Measurements from ENCODE around the gene NPHP4. TPM values are rescaled to one million over a fixed set of nuclear protein-coding genes. Genes with fewer than 3 reads are reported as not detected.

NPHP4 gene
- total and polyA plus RNA-seq, 12 donors, result 2.7 to 13.2 (median 7.3) TPM

GRCh38 chr1:5836776-5837440 is 155.3 kb downstream of the NPHP4 start:
- no peak for DNase-seq
- TF ChIP-seq CTCF (IDR thresholded peaks at IDR 0.05) (no peak), POLR2A (IDR thresholded peaks at IDR 0.05) (no peak)
- Histone ChIP-seq H3K9me3 (replicated peaks in 1 of 3) (no peaks in the 10 kb centered on the region), H3K4me1 (replicated peaks in 1 of 2) (no peaks in the 10 kb centered on the region), H3K27me3 (peaks cover 5% of the 10 kb centered on the region), H3K4me3 (no peak overlapping the region), H3K36me3 (replicated peaks in 1 of 2) (no peaks in the 10 kb centered on the region), H3K27ac (no peak overlapping the region)
- 46 to 54% (median 48%) methylated on average over 13 to 17 of the region's 17 CpGs for WGBS, 4 donors
- intact Hi-C loops (cut with DNase I), result no loop called here

- H3K4me1 ChIP-seq (replicated peaks in 1 of 2), result no peaks in the 10 kb centered on the region
- no peak for TF ChIP-seq POLR2A (IDR thresholded peaks at IDR 0.05)
- TF ChIP-seq CTCF (IDR thresholded peaks at IDR 0.05), result no peak
- no peaks in the 10 kb centered on the region for H3K36me3 ChIP-seq (replicated peaks in 1 of 2)
- H3K27ac ChIP-seq, result no peak overlapping the region
- H3K4me3 ChIP-seq, result no peak overlapping the region
- intact Hi-C loops (cut with DNase I), result no loop called here
- H3K27me3 ChIP-seq, result peaks cover 5% of the 10 kb centered on the region
- WGBS, 4 donors, result 42 to 57% (median 46%) methylated on average over 7 to 8 of the region's 8 CpGs
- H3K9me3 ChIP-seq (replicated peaks in 1 of 3), result no peaks in the 10 kb centered on the region
- no peak for DNase-seq
Observed at GRCh38 chr1:5835179-5835562, 157.1 kb downstream of the NPHP4 start.

- H3K36me3 ChIP-seq (replicated peaks in 1 of 2), result no peaks in the 10 kb centered on the region
- H3K27me3 ChIP-seq, result peaks cover 5% of the 10 kb centered on the region
- H3K4me3 ChIP-seq, result no peak overlapping the region
- TF ChIP-seq CTCF (IDR thresholded peaks at IDR 0.05) (no peak), POLR2A (IDR thresholded peaks at IDR 0.05) (no peak)
- intact Hi-C loops (cut with DNase I), result no loop called here
- no peak overlapping the region for H3K27ac ChIP-seq
- no peak for DNase-seq
- H3K4me1 ChIP-seq (replicated peaks in 1 of 2), result no peaks in the 10 kb centered on the region
- no peaks in the 10 kb centered on the region for H3K9me3 ChIP-seq (replicated peaks in 1 of 3)
- WGBS, 4 donors, result 78 to 83% (median 80%) methylated on average over 19 to 32 of the region's 32 CpGs
Observed at GRCh38 chr1:5834477-5835178, 157.6 kb downstream of the NPHP4 start.

GRCh38 chr1:5833911-5834310 is 158.3 kb downstream of the NPHP4 start:
- WGBS, 4 donors, result 77 to 100% (median 82%) methylated on average over 1 to 14 of the region's 14 CpGs
- H3K27me3 ChIP-seq, result peaks cover 5% of the 10 kb centered on the region

More at GRCh38 chr1:5833911-5834310, 158.3 kb downstream of the NPHP4 start:
- Histone ChIP-seq H3K27ac (no peak overlapping the region), H3K4me3 (no peak overlapping the region), H3K9me3 (replicated peaks in 1 of 3) (no peaks in the 10 kb centered on the region), H3K36me3 (replicated peaks in 1 of 2) (no peaks in the 10 kb centered on the region), H3K4me1 (replicated peaks in 1 of 2) (no peaks in the 10 kb centered on the region)
- intact Hi-C loops (cut with DNase I), result no loop called here
- no peak for DNase-seq
- TF ChIP-seq POLR2A (IDR thresholded peaks at IDR 0.05) (no peak), CTCF (IDR thresholded peaks at IDR 0.05) (no peak)
